ENCODE results near the gene MVB12B. TPM values are rescaled to one million over a fixed set of nuclear protein-coding genes. Genes with fewer than 3 reads are reported as not detected.

MVB12B gene
- total and polyA plus RNA-seq, 7 donors: 1.5 to 25.6 (median 11.6) TPM

DNA sequence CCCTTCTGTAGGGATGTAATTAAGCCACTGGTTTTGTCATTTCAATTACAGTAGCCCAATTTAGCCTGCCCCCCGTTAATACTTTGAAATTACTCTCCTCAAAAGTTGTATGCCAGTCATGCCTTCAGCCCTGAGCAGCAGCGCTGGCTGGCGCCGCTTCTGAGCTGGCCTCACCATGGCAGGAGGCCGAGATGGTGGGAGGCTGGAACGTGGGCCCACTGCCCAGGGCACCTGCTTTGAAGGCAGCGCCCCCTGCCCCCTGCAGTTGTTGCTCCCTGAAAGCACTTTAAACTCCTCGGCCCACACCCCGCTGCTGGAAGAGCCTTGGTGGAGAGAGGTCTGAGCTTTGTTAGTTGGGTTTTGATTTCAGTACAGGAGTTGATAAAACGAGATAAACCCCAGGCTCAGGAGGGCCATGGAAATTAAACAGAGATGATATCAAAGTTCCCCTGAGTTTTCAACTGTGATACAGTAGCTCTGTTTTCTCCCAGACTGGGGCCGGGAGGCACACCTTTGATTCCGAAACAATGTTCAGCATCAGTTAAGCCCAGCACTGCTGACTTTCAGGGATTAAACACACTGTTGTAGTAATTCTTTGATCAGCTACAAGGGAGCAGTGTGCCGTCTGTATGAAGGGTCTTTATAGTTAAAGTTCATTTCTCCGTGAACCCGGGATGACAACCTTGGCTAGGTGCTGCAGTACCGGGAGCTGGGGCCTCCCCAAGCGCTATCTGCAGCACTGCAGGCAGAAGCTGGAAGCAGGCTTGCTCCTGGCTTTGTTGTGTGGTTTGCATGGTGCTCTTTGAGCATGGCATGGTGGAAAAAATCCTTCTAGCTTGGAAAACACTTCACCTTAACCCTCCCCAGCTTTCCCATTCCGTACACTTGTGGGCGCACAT lies 9.5 kb downstream of the MVB12B start:
- H3K4me1 ChIP-seq: peaks cover 65% of the 10 kb centered on the region
- H3K27ac ChIP-seq: peak overlapping the region; percentile 74
- TF ChIP-seq, protein P1, sequence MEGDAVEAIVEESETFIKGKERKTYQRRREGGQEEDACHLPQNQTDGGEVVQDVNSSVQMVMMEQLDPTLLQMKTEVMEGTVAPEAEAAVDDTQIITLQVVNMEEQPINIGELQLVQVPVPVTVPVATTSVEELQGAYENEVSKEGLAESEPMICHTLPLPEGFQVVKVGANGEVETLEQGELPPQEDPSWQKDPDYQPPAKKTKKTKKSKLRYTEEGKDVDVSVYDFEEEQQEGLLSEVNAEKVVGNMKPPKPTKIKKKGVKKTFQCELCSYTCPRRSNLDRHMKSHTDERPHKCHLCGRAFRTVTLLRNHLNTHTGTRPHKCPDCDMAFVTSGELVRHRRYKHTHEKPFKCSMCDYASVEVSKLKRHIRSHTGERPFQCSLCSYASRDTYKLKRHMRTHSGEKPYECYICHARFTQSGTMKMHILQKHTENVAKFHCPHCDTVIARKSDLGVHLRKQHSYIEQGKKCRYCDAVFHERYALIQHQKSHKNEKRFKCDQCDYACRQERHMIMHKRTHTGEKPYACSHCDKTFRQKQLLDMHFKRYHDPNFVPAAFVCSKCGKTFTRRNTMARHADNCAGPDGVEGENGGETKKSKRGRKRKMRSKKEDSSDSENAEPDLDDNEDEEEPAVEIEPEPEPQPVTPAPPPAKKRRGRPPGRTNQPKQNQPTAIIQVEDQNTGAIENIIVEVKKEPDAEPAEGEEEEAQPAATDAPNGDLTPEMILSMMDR (IDR thresholded peaks at IDR 0.05): no peak
- H3K27me3 ChIP-seq (ENCODE audit: insufficient read depth in 3 of 3, low read length in 2 of 3): no peaks in the 10 kb centered on the region
- 50 to 56% (median 52%) methylated on average over 19 of the region's 19 CpGs for WGBS, 3 donors
- DNase-seq (no peak), ATAC-seq (peak in 3 of 4 donors; percentile 19 to 37 (median 33))
- H3K4me3 ChIP-seq: peak overlapping the region; percentile 55
- intact Hi-C loops (cut with DNase I): loop anchor here (5.0 kb wide), 1 partner anchor 41 kb away; no protein-coding TSS in a partner anchor
- peaks cover 0 to 7% of the 10 kb centered on the region in 2 donors for H3K36me3 ChIP-seq (ENCODE audit: insufficient read depth in 1 of 2, low read depth in 1 of 2)
- H3K9me3 ChIP-seq: no peaks in the 10 kb centered on the region

DNA sequence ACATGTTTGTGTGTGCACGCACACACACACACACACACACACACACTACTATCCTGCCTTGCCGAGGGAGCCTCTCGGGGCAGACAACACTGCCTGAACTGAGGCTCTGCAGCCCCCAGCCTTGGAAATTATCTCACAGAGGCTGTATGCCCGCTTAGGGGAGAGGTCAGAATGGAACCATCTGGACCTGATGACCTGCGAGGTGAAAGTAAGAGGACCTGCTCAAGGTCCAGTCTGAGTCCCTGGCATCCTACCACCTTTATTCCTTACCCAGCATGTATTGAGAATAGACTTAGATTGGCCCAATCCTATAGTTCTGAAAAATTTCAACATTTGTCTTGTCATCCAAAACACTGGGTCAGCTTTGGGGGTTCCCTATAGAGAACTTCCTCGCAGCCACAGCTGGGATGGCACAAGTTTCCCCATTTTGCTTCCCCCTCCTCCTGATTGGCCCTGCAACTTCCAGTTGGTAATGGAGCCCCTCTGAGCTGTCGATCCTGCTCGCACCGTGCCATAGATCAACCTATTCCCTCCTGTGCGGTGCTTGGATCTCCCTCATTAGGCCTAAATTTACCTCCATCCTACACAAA lies 10.2 kb downstream of the MVB12B start:
- ATAC-seq: no peak
- 78 to 82% (median 79%) methylated on average over 10 of the region's 10 CpGs for WGBS, 3 donors
- intact Hi-C loops (cut with DNase I): loop anchor here (5.0 kb wide), 1 partner anchor 40 kb away; no protein-coding TSS in a partner anchor

DNA sequence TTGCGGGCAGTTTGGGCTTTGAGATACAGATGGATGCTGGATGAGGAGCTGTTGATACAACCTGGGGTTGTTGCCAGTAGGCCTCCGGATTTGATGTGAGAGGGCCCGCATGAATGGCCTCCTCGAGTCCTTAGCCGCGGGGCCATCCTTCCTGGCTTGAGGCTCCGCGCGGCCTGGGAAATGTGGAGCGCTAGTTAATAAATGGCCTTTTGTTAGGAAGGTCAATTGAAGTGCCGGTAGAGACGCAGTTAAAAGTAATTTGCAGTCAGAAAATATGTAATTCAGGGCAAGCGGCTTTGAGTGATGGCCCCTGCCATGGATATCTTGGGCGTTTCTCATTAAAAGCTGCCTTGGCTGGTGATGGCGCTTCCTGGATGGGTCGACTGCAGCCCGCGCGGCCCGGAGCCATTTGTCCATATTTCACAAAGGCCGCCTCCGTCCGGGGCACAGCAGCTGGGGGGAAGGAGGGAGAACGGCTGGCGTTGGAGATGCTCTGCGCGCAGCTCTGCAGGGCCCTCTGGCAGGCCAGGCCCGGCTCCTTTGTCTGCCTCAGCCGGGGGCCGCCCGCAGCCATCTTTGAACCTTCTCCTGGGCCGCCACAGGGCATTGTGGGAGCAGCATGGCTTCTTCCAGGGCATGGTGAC lies 11.2 kb downstream of the MVB12B start:
- H3K27me3 ChIP-seq (ENCODE audit: insufficient read depth in 3 of 3, low read length in 2 of 3): no peaks in the 10 kb centered on the region
- no peak for ATAC-seq
- H3K9me3 ChIP-seq: no peaks in the 10 kb centered on the region
- H3K36me3 ChIP-seq (ENCODE audit: insufficient read depth in 1 of 2, low read depth in 1 of 2): peaks cover 0 to 25% of the 10 kb centered on the region in 2 donors
- WGBS, 3 donors: 88 to 94% (median 92%) methylated on average over 31 to 32 of the region's 32 CpGs
- intact Hi-C loops (cut with DNase I): loop anchor here (5.0 kb wide), 1 partner anchor 39 kb away; no protein-coding TSS in a partner anchor
- no peak overlapping the region for H3K4me3 ChIP-seq
- DNase-seq: no peak
- no peak overlapping the region for H3K27ac ChIP-seq
- TF ChIP-seq, protein P1 (IDR thresholded peaks at IDR 0.05): no peak
- H3K4me1 ChIP-seq: peaks cover 49% of the 10 kb centered on the region

More for the DNA sequence above, 10.2 kb downstream of the MVB12B start:
- no peaks in the 10 kb centered on the region for H3K27me3 ChIP-seq (ENCODE audit: insufficient read depth in 3 of 3, low read length in 2 of 3)
- TF ChIP-seq, protein P1 (IDR thresholded peaks at IDR 0.05): no peak
- no peak overlapping the region for H3K27ac ChIP-seq
- peaks cover 58% of the 10 kb centered on the region for H3K4me1 ChIP-seq
- no peak overlapping the region for H3K4me3 ChIP-seq
- no peaks in the 10 kb centered on the region for H3K9me3 ChIP-seq
- H3K36me3 ChIP-seq (ENCODE audit: insufficient read depth in 1 of 2, low read depth in 1 of 2): peaks cover 0 to 15% of the 10 kb centered on the region in 2 donors
- no peak for DNase-seq

DNA sequence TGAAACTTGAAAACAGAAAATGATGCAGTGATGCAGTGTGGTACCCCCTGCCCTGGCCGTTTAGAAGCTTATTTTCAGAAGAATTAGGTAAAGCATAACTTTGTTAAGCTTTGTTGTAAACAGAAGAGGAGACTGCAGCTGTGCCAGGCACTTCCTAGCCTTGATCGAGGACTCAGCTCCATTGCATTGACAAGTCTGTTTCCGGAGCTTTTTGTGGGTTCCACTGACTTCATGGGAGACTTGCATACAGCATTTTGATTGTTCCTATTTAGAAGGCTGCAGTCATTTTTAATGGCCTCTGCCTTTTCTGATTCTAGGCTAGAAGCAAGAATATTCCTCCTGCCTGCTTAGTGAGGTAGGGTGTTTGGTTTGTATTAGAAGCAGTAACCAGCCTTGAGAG lies 12.3 kb downstream of the MVB12B start:
- Histone ChIP-seq H3K4me1 (peaks cover 39% of the 10 kb centered on the region), H3K4me3 (no peak overlapping the region), H3K9me3 (no peaks in the 10 kb centered on the region), H3K27me3 (ENCODE audit: insufficient read depth in 3 of 3, low read length in 2 of 3) (no peaks in the 10 kb centered on the region), H3K27ac (no peak overlapping the region), H3K36me3 (ENCODE audit: insufficient read depth in 1 of 2, low read depth in 1 of 2) (peaks cover 0 to 29% of the 10 kb centered on the region in 2 donors)
- 55 to 64% (median 63%) methylated on average over 3 of the region's 3 CpGs for WGBS, 3 donors
- ATAC-seq (no peak), DNase-seq (no peak)
- intact Hi-C loops (cut with DNase I): loop anchor here (5.0 kb wide), 1 partner anchor 38 kb away; no protein-coding TSS in a partner anchor
- TF ChIP-seq, protein P1 (IDR thresholded peaks at IDR 0.05): no peak

Data from psoas muscle (tissue), 8 donors.